C4-2B (cell line): ENCODE measurements around the gene ITFG2.

ENCODE experiments used
- CTCF ChIP-seq: fragments of 450-650 bp; conservative IDR thresholded peaks from 2 replicates; pipeline ENCODE4 v1.5.1; 2017; ENCODE audit warnings: mild to moderate bottlenecking
- ZFX ChIP-seq: fragments of 450-650 bp; IDR thresholded peaks from 2 replicates; pipeline ENCODE4 v1.6.1; 2017

GRCh38 chr12:2826036-2826435, 13.6 kb downstream of the ITFG2 start:
- no peak for TF ChIP-seq CTCF
- TF ChIP-seq ZFX: no peak
